Neural cell (in vitro differentiated cells): ENCODE data around the gene GRN.

ENCODE experiments used
- CTCF ChIP-seq: fragments of 450-650 bp; IDR thresholded peaks from 2 replicates; pipeline ENCODE4 v1.5.1; 2014; ENCODE audit warnings: antibody characterized with exemption, mild to moderate bottlenecking, moderate library complexity; ENCODE audit not compliant: poor library complexity, severe bottlenecking
- POLR2AphosphoS5 ChIP-seq: IDR thresholded peaks from 2 replicates; pipeline ENCODE4 v1.6.1; 2012
- REST ChIP-seq: IDR thresholded peaks from 2 replicates; pipeline ENCODE4 v1.6.1; 2012; ENCODE audit warnings: borderline replicate concordance
- TAF1 ChIP-seq: IDR thresholded peaks from 2 replicates; pipeline ENCODE4 v1.6.1; 2012; ENCODE audit warnings: low read depth

DNA sequence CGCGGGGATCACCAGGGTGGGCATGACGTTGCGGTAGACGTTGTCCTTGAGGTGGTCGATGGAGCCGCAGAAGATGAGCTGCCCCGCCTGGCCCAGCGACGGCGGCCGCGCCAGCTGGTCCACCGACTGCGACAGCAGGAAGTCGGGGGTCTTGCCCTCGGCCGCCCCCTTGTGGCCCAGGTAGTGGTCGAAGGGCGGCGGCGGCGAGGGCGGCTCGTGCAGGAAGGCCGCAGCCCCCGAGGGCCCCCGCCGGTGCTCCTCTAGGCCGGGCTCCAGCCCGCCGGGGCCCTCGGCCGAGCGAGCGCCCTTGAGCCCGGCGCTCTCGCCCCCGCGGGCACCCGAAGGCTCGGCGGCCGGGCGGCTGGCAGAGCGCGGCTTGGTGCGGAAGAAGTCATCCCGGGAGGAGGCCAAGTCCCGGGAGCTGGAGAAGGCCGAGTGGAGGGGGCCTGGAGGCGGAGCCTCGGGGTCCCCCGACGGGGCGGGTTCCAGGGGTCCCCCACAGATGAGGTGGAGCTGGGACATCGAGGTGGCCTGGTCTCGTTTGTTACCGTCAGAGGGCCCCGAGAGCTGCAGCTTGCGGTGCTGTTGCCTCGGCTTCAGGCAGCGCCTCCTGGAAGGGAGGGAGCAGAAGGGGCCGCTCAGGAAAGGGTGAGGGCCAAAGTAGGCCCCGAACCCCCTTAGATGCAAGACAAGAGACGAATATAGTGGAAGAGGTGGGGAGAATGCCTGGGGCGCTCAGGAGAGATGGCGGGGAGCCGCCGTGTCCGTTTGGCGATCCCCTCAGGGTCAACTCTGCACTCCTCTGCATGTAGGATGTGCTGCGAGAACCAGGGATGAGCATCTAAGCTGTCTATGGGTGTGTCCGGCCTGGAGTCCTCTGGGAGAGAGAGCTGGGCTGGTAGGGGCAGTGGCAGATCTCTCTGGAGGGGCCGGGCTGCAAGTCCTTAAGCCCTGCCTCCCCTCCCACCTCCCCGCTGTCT lies 9.8 kb downstream of the GRN start:
- TF ChIP-seq CTCF (peak; percentile 42), POLR2AphosphoS5 (no peak), REST (no peak), TAF1 (no peak)
